HG02642 (cell line): ENCODE measurements around the gene ZBTB32.
A peak's percentile ranks its signal among the peaks of the same experiment; 100 is the strongest.
"Not testable (repeated sequence)": the region's sequence is repeated elsewhere in the genome, so short reads cannot be mapped to it uniquely, and the experiment has no call there.

Source experiments
- ATAC-seq: cut with Tn5 transposase; IDR thresholded peaks from one replicate; pipeline ENCODE4 v1.9.1; 2021; ENCODE audit warnings: mild to moderate bottlenecking; ENCODE audit not compliant: unreplicated experiment, poor library complexity

The ZBTB32 gene

GRCh38 chr19:35718345-35719041 lies 14.1 kb downstream of the ZBTB32 start:
- peak; percentile 3 for ATAC-seq

GRCh38 chr19:35719402-35720162 lies 15.2 kb downstream of the ZBTB32 start:
- ATAC-seq = no peak

- ATAC-seq = no peak
These were observed 15.8 kb downstream of the ZBTB32 start for GRCh38 chr19:35720163-35720524.

GRCh38 chr19:35720648-35721047 lies 16.3 kb downstream of the ZBTB32 start:
- ATAC-seq = no peak

GRCh38 chr19:35721374-35721773 lies 17.0 kb downstream of the ZBTB32 start:
- no peak for ATAC-seq

- ATAC-seq = no peak
These were observed 18.1 kb downstream of the ZBTB32 start for GRCh38 chr19:35722461-35722860.

- no peak for ATAC-seq
These were observed 18.5 kb downstream of the ZBTB32 start for GRCh38 chr19:35722897-35723296.

GRCh38 chr19:35723671-35724070 lies 19.3 kb downstream of the ZBTB32 start:
- no peak for ATAC-seq

GRCh38 chr19:35724132-35724531 lies 19.8 kb downstream of the ZBTB32 start:
- not testable (repeated sequence) for ATAC-seq

- no peak for ATAC-seq
These were observed 20.2 kb downstream of the ZBTB32 start for GRCh38 chr19:35724560-35724959.

- ATAC-seq = no peak
These were observed 21.0 kb downstream of the ZBTB32 start for GRCh38 chr19:35725216-35725861.

- ATAC-seq = no peak
These were observed 22.9 kb downstream of the ZBTB32 start for GRCh38 chr19:35727053-35727955.

GRCh38 chr19:35727956-35728706 lies 23.8 kb downstream of the ZBTB32 start:
- ATAC-seq = no peak

GRCh38 chr19:35729021-35729420 lies 24.7 kb downstream of the ZBTB32 start:
- no peak for ATAC-seq

GRCh38 chr19:35729763-35730162 lies 25.4 kb downstream of the ZBTB32 start:
- no peak for ATAC-seq

- ATAC-seq = no peak
These were observed 26.0 kb downstream of the ZBTB32 start for GRCh38 chr19:35730326-35730725.

GRCh38 chr19:35731353-35731752 lies 27.0 kb downstream of the ZBTB32 start:
- ATAC-seq = no peak

GRCh38 chr19:35731779-35732405 lies 27.5 kb downstream of the ZBTB32 start:
- ATAC-seq = no peak

- no peak for ATAC-seq
These were observed 28.3 kb downstream of the ZBTB32 start for GRCh38 chr19:35732540-35733179.
